Stimulated activated CD4-positive, alpha-beta T cell treated with anti-CD3 and anti-CD28 coated beads, Interleukin-1b, Interleukin-23, amount 100 ng/mL, for 4 hours (primary cell): Measurements from ENCODE around the gene HMGXB3.

ENCODE experiments used
- DNase-seq, 2 donors: peaks; one replicate each; pipeline ENCODE4 v3.0.0-alpha.2; 2020; ENCODE audit warnings: low read depth in 2 of 2

Gene HMGXB3

GRCh38 chr5:149990518-149991376 lies 9.8 kb upstream of the HMGXB3 start:
- peak; percentile 50 to 58 for DNase-seq

GRCh38 chr5:149993471-149993870 lies 7.1 kb upstream of the HMGXB3 start:
- DNase-seq = no peak

GRCh38 chr5:149995385-149996204 lies 4.9 kb upstream of the HMGXB3 start:
- no peak for DNase-seq

GRCh38 chr5:149996205-149996890 lies 4.2 kb upstream of the HMGXB3 start:
- no peak for DNase-seq

GRCh38 chr5:149998281-149998680 lies 2.3 kb upstream of the HMGXB3 start:
- DNase-seq = no peak

- no peak for DNase-seq
Observed at GRCh38 chr5:149999359-149999758, 1.2 kb upstream of the HMGXB3 start.

GRCh38 chr5:149999866-150000255 lies 678 bp upstream of the HMGXB3 start:
- DNase-seq = no peak

- peak; percentile 5 to 27 for DNase-seq
Observed at GRCh38 chr5:150000990-150001659, 586 bp downstream of the HMGXB3 start.

- DNase-seq = peak; percentile 18 to 46
Observed at GRCh38 chr5:150001660-150002486, 1.3 kb downstream of the HMGXB3 start.

GRCh38 chr5:150006318-150006717 lies 5.8 kb downstream of the HMGXB3 start:
- DNase-seq = no peak

- DNase-seq = no peak
Observed at GRCh38 chr5:150007050-150007449, 6.5 kb downstream of the HMGXB3 start.

GRCh38 chr5:150009671-150010387 lies 9.3 kb downstream of the HMGXB3 start:
- DNase-seq = no peak

GRCh38 chr5:150013931-150014330 lies 13.4 kb downstream of the HMGXB3 start:
- DNase-seq = no peak

- no peak for DNase-seq
Observed at GRCh38 chr5:150014456-150014855, 13.9 kb downstream of the HMGXB3 start.

GRCh38 chr5:150015415-150015814 lies 14.9 kb downstream of the HMGXB3 start:
- DNase-seq = no peak

GRCh38 chr5:150016537-150016936 lies 16.0 kb downstream of the HMGXB3 start:
- no peak for DNase-seq

- no peak for DNase-seq
Observed at GRCh38 chr5:150017226-150018005, 16.9 kb downstream of the HMGXB3 start.

- DNase-seq = no peak
Observed at GRCh38 chr5:150020249-150020648, 19.7 kb downstream of the HMGXB3 start.

- DNase-seq = no peak
Observed at GRCh38 chr5:150021491-150022157, 21.1 kb downstream of the HMGXB3 start.
